WI38 (cell line): ENCODE data around the gene CFHR3.
"Not testable (repeated sequence)": the region's sequence is repeated elsewhere in the genome, so short reads cannot be mapped to it uniquely, and the experiment has no call there.

Experiments
- H3K4me3 ChIP-seq: 2 replicates; pipeline ENCODE4 v1.5.1; 2011; ENCODE audit warnings: low read depth, mild to moderate bottlenecking, control low read depth, low read length
- TF ChIP-seq, protein P1 (sequence below): IDR thresholded peaks from 2 replicates; pipeline ENCODE4 v1.5.1; 2012; ENCODE audit warnings: low read depth, mild to moderate bottlenecking, control low read depth, low read length

The CFHR3 gene

GRCh38 chr1:196773713-196774112, 927 bp upstream of the CFHR3 start:
- TF ChIP-seq, protein P1, sequence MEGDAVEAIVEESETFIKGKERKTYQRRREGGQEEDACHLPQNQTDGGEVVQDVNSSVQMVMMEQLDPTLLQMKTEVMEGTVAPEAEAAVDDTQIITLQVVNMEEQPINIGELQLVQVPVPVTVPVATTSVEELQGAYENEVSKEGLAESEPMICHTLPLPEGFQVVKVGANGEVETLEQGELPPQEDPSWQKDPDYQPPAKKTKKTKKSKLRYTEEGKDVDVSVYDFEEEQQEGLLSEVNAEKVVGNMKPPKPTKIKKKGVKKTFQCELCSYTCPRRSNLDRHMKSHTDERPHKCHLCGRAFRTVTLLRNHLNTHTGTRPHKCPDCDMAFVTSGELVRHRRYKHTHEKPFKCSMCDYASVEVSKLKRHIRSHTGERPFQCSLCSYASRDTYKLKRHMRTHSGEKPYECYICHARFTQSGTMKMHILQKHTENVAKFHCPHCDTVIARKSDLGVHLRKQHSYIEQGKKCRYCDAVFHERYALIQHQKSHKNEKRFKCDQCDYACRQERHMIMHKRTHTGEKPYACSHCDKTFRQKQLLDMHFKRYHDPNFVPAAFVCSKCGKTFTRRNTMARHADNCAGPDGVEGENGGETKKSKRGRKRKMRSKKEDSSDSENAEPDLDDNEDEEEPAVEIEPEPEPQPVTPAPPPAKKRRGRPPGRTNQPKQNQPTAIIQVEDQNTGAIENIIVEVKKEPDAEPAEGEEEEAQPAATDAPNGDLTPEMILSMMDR, result no peak
- no peak overlapping the region for H3K4me3 ChIP-seq

DNA sequence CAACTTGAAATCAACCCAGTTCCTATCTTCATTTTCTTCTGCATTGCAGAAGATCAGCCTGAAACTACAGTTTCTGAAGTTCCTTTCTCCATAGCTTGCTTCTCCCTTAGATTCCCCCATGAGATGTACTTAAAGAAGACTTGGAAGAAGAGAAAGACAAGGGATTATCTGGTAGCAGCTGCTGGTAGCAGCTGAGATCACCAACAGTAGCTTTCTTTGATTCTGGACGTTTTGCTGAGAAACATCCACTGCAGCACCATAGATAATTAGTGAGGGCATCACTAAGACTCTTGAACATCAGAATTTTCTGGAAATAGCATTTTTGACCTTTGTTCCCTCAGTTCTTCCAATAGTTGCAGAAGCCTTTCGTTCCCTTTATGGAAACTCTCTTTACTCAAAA, 465 bp upstream of the CFHR3 start:
- TF ChIP-seq, protein P1, result no peak
- H3K4me3 ChIP-seq, result no peak overlapping the region

DNA sequence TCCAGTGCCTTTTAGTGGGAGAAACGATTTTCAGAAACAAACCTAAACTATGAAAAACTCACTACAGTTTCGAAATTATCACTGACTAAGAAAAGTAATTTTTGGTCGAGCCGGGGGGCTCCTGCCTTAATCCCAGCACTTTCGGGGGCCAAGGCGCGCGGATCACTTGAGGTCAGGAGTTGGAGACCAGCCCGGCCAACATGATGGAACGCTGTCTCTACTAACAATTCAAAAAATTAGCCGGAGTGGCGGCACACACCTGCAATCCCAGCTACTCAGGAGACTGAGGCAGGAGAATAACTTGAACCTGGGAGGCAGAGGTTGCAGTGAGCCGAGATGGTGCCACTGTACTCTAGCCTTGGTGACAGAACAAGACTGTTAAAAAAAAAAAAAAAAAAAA, 3.0 kb downstream of the CFHR3 start:
- TF ChIP-seq, protein P1, result no peak

GRCh38 chr1:196779093-196779492, 4.5 kb downstream of the CFHR3 start:
- H3K4me3 ChIP-seq, result no peak overlapping the region
- TF ChIP-seq, protein P1, result no peak

More for the DNA sequence above, 3.0 kb downstream of the CFHR3 start:
- no peak overlapping the region for H3K4me3 ChIP-seq

DNA sequence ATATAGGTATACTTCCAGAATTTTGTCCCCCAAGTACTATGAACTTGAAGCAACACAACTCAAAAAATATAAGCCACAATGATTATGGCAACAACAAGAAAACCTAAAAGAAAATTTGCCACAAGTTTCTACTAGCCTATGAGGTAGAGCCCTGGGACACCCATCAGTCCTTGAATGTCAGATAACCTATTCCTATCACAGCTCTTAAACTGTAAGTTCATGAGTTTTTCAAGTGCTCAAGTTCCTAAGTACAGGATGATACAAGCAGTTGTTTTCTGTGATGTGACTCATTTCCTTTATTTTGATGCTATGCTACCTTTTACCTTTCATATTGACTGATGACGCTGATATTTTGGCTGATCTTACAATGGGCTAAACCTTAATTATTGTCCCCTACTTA, 16.6 kb downstream of the CFHR3 start:
- H3K4me3 ChIP-seq, result not testable (repeated sequence)

DNA sequence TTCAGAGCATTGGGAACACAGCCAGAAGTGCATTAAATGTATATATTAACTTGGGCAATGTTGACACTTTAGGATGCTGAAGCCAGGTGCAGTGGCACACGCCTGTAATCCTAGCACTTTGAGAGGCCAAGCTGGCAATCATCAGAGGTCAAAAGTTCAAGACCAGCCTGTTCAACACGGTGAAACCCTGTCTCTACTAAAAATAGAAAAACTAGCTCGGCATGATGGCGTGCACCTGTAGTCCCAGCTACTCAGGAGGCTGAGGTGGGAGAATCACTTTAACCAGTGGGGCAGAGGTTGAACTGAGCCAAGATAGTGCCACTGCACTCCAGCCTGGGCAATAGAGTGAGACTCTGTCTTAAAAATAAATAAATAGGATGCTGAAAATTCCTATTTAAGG, 19.5 kb downstream of the CFHR3 start:
- not testable (repeated sequence) for H3K4me3 ChIP-seq

DNA sequence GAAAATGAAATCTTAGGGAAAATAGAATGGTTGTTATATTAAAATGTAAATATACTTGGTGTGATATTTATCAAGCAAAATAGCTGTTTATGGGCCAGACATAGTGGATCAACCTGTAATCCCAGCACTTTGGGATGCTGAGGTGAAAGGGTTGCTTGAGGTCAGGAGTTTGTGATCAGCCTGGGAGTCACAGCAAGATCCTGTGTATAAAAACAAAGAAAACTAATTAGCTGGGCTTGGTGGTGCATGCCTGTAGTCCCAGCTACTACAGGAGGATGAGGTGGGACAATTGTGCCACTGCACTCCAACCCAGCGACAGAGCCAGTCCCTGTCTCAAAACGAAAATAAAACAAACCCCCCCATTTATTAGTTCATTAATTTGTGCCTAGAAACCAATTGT, 23.3 kb downstream of the CFHR3 start:
- no peak overlapping the region for H3K4me3 ChIP-seq
- TF ChIP-seq, protein P1, result no peak

- H3K4me3 ChIP-seq, result not testable (repeated sequence)
Observed at GRCh38 chr1:196801920-196802319, 27.3 kb downstream of the CFHR3 start.

- TF ChIP-seq, protein P1, result no peak
- H3K4me3 ChIP-seq, result no peak overlapping the region
Observed at GRCh38 chr1:196808529-196809235, 34.0 kb downstream of the CFHR3 start.

DNA sequence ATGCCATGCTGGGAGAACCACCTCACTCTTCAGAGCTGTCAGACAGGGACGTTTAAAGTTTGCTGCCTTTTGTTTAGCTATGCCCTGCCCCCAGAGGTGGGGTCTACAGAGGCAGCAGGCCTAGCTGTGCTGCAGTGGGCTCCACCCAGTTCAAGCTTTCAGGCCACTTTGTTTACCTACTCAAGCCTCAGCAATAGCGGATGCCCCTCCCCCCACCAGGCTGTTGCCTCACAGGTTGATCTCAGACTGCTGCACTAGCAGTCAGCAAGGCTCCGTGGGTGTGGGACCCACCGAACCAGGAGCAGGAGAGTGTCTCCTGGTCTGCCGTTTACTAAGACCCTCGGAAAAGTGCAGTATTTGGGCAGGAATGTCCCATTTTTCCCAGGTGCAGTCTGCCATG, 42.8 kb downstream of the CFHR3 start:
- H3K4me3 ChIP-seq, result not testable (repeated sequence)

DNA sequence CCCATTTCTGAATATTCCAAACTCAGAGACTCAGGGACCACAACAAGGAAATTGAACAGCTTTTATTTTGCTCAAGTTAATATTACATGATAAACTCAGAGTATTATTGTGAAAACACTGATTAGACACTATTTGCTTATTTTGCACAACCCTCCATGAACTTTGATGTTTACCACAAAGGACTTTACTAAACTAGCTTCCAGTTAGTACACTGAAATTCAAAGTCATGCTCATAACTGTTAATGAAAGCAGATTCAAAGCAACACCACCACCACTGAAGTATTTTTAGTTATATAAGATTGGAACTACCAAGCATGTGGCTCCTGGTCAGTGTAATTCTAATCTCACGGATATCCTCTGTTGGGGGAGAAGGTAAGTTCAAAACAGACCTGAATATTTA, 44.9 kb downstream of the CFHR3 start, which contains the start of gene CFHR1:
Gene CFHR1, plus strand, starts transcription at position 201 of the 400 bp plus-strand sequence. Its CDS starts 114 bp downstream, at position 315.
- not testable (repeated sequence) for H3K4me3 ChIP-seq

GRCh38 chr1:196827860-196828259, 53.2 kb downstream of the CFHR3 start:
- H3K4me3 ChIP-seq, result not testable (repeated sequence)
